Stimulated activated CD8-positive, alpha-beta memory T cell treated with anti-CD3 and anti-CD28 coated beads, Interleukin-12 subunit alpha, Interleukin-12 subunit beta, amount 100 ng/mL, for 24 hours (primary cell): ENCODE data around the gene ABL1.

ENCODE experiments used
- DNase-seq: peaks from one replicate; pipeline ENCODE4 v3.0.0-alpha.2; 2020; ENCODE audit errors: extremely low read depth

ABL1 gene

GRCh38 chr9:130872093-130872492 is 37.0 kb downstream of the ABL1 start:
- DNase-seq, result no peak

GRCh38 chr9:130872508-130872907 is 37.5 kb downstream of the ABL1 start:
- DNase-seq, result no peak

- DNase-seq, result no peak
Measured at GRCh38 chr9:130872912-130873503, 38.0 kb downstream of the ABL1 start.

- DNase-seq, result no peak
Measured at GRCh38 chr9:130873966-130874365, 38.9 kb downstream of the ABL1 start.

- no peak for DNase-seq
Measured at GRCh38 chr9:130874783-130875182, 39.7 kb downstream of the ABL1 start.

- no peak for DNase-seq
Measured at GRCh38 chr9:130877300-130877699, 42.2 kb downstream of the ABL1 start.

- no peak for DNase-seq
Measured at GRCh38 chr9:130878295-130878694, 43.2 kb downstream of the ABL1 start.

- DNase-seq, result no peak
Measured at GRCh38 chr9:130879863-130880411, 44.9 kb downstream of the ABL1 start.

- DNase-seq, result no peak
Measured at GRCh38 chr9:130880599-130881220, 45.7 kb downstream of the ABL1 start.

- DNase-seq, result no peak
Measured at GRCh38 chr9:130881516-130881915, 46.5 kb downstream of the ABL1 start.

GRCh38 chr9:130882696-130883225 is 47.7 kb downstream of the ABL1 start:
- no peak for DNase-seq

- DNase-seq, result no peak
Measured at GRCh38 chr9:130883479-130883878, 48.4 kb downstream of the ABL1 start.

- no peak for DNase-seq
Measured at GRCh38 chr9:130884111-130884531, 49.1 kb downstream of the ABL1 start.

GRCh38 chr9:130884542-130885483 is 49.8 kb downstream of the ABL1 start:
- DNase-seq, result no peak

GRCh38 chr9:130885484-130886375 is 50.7 kb downstream of the ABL1 start:
- no peak for DNase-seq

- DNase-seq, result no peak
Measured at GRCh38 chr9:130886981-130887380, 51.9 kb downstream of the ABL1 start.

- DNase-seq, result no peak
Measured at GRCh38 chr9:130887494-130888144, 52.6 kb downstream of the ABL1 start.

- no peak for DNase-seq
Measured at GRCh38 chr9:130888146-130888885, 53.3 kb downstream of the ABL1 start.

GRCh38 chr9:130890124-130890523 is 55.1 kb downstream of the ABL1 start:
- no peak for DNase-seq
